ENCODE results near the gene ADARB2. TPM values are rescaled to one million over a fixed set of nuclear protein-coding genes. Genes with fewer than 3 reads are reported as not detected.

The ADARB2 gene
- total RNA-seq, 1 donor from 2014 or later = not detected

- no peak for TF ChIP-seq CTCF (IDR thresholded peaks at IDR 0.05)
- Histone ChIP-seq H3K36me3 (no peaks in the 10 kb centered on the region), H3K4me1 (no peaks in the 10 kb centered on the region), H3K27me3 (no peaks in the 10 kb centered on the region), H3K4me3 (no peak overlapping the region), H3K9me3 (no peaks in the 10 kb centered on the region), H3K27ac (no peak overlapping the region)
- no peak for DNase-seq (ENCODE audit: low spot score in 2 of 2)
- intact Hi-C loops (cut with DNase I) = no loop called here
Measured at GRCh38 chr10:1477578-1477977, 259.7 kb downstream of the ADARB2 start.

- Histone ChIP-seq H3K27me3 (no peaks in the 10 kb centered on the region), H3K27ac (no peak overlapping the region), H3K4me1 (no peaks in the 10 kb centered on the region), H3K9me3 (no peaks in the 10 kb centered on the region), H3K4me3 (no peak overlapping the region), H3K36me3 (no peaks in the 10 kb centered on the region)
- TF ChIP-seq CTCF (IDR thresholded peaks at IDR 0.05) = no peak
- DNase-seq (ENCODE audit: low spot score in 2 of 2) = no peak
- intact Hi-C loops (cut with DNase I) = no loop called here
Measured at GRCh38 chr10:1476455-1476803, 260.9 kb downstream of the ADARB2 start.

- no peak overlapping the region for H3K27ac ChIP-seq
- no peaks in the 10 kb centered on the region for H3K27me3 ChIP-seq
Measured at GRCh38 chr10:1475771-1476454, 261.4 kb downstream of the ADARB2 start.

GRCh38 chr10:1475098-1475591, 262.2 kb downstream of the ADARB2 start:
- Histone ChIP-seq H3K4me3 (no peak overlapping the region), H3K36me3 (no peaks in the 10 kb centered on the region), H3K4me1 (no peaks in the 10 kb centered on the region), H3K27me3 (no peaks in the 10 kb centered on the region), H3K9me3 (no peaks in the 10 kb centered on the region), H3K27ac (no peak overlapping the region)
- no peak for TF ChIP-seq CTCF (IDR thresholded peaks at IDR 0.05)
- no peak for DNase-seq (ENCODE audit: low spot score in 2 of 2)
- intact Hi-C loops (cut with DNase I) = no loop called here

More at GRCh38 chr10:1475771-1476454, 261.4 kb downstream of the ADARB2 start:
- Histone ChIP-seq H3K9me3 (no peaks in the 10 kb centered on the region), H3K4me1 (no peaks in the 10 kb centered on the region), H3K36me3 (no peaks in the 10 kb centered on the region), H3K4me3 (no peak overlapping the region)
- TF ChIP-seq CTCF (IDR thresholded peaks at IDR 0.05) = no peak
- DNase-seq (ENCODE audit: low spot score in 2 of 2) = no peak
- intact Hi-C loops (cut with DNase I) = no loop called here

- Histone ChIP-seq H3K4me3 (no peak overlapping the region), H3K27me3 (no peaks in the 10 kb centered on the region), H3K4me1 (no peaks in the 10 kb centered on the region), H3K27ac (no peak overlapping the region), H3K9me3 (no peaks in the 10 kb centered on the region), H3K36me3 (no peaks in the 10 kb centered on the region)
- intact Hi-C loops (cut with DNase I) = no loop called here
- TF ChIP-seq CTCF (IDR thresholded peaks at IDR 0.05) = no peak
- no peak for DNase-seq (ENCODE audit: low spot score in 2 of 2)
Measured at GRCh38 chr10:1474376-1475097, 262.8 kb downstream of the ADARB2 start.

Measured in ascending aorta (tissue), 2 donors.